HCT116 (cell line): ENCODE data around the gene ZC3H6. TPM values are rescaled to one million over a fixed set of nuclear protein-coding genes. Genes with fewer than 3 reads are reported as not detected.
A peak's percentile ranks its signal among the peaks of the same experiment; 100 is the strongest.

Experiments
- ATAC-seq: fragments of 200-7000 bp; cut with Tn5 transposase; 2 replicates; pipeline ENCODE4 v1.9.1; 2020; ENCODE audit warnings: mild to moderate bottlenecking, moderate library complexity
- BruUV-seq: library from RNA; stranded (reverse); fragments of 400-500 nt; replicated peaks from 2 replicates; lab custom pipeline; 2021; lab: Mats Ljungman, UMichigan
- CTCF ChIA-PET: fragments of 300-600 bp; sonication (Branson Sonifier 250); formaldehyde crosslinking; loops from one replicate; lab custom pipeline; 2021; ENCODE audit warnings: antibody characterized with exemption; lab: Charles Lee
- POLR2A ChIA-PET: fragments of 300-600, 350-600 bp; sonication (Branson Sonifier 250); formaldehyde crosslinking; loops from one replicate; lab custom pipeline; 2021; ENCODE audit warnings: antibody characterized with exemption; lab: Charles Lee
- RAD21 ChIA-PET, 2 experiments: fragments of 300-600 bp; sonication (Branson Sonifier 250); formaldehyde crosslinking; loops; one replicate each; lab custom pipeline; 2023; ENCODE audit warnings: low total read pairs in 2 of 2; ENCODE audit not compliant: uncharacterized antibody in 2 of 2, unreplicated experiment in 2 of 2, low non-redundant PET in 1 of 2; lab: Charles Lee
- DNase-seq: peaks from one replicate; pipeline ENCODE4 v3.0.0-alpha.2; 2010; ENCODE audit warnings: low read depth, low spot score
- H2AFZ ChIP-seq: fragments of 200-600 bp; shearing (Covaris generic), sonication (generic); 2 replicates; pipeline ENCODE4 v1.6.1; 2017; ENCODE audit warnings: low read depth, mixed run types, mixed read lengths, antibody characterized with exemption, low read length; ENCODE audit not compliant: poor library complexity, severe bottlenecking
- H3K27ac ChIP-seq: 2 replicates; pipeline ENCODE4 v1.5.1; 2012; ENCODE audit warnings: low read depth, low read length
- H3K27me3 ChIP-seq: fragments of 200-600 bp; sonication (generic); 2 replicates; pipeline ENCODE4 v1.6.1; 2016; ENCODE audit warnings: mixed run types, low read length, mixed read lengths; ENCODE audit not compliant: insufficient read depth
- H3K36me3 ChIP-seq, 2 experiments: fragments of 200-500 bp in 1 of 2; fragments of 200-600 bp in 1 of 2; sonication (Bioruptor generic) in 1 of 2; sonication (generic) in 1 of 2; 2 replicates each; pipeline versions ENCODE4 v1.5.1 to v1.6.1; 2014 to 2016; ENCODE audit warnings: low read length in 2 of 2, inconsistent platforms in 1 of 2, mixed read lengths in 1 of 2, mixed run types in 1 of 2; ENCODE audit not compliant: insufficient read depth in 2 of 2, control insufficient read depth in 1 of 2
- H3K4me1 ChIP-seq, 2 experiments: fragments of 200-600 bp in 1 of 2; sonication (generic) in 1 of 2; 2 replicates each; pipeline versions ENCODE4 v1.5.1 to v1.6.1; 2012 to 2017; ENCODE audit warnings: low read length in 2 of 2, inconsistent platforms in 1 of 2, mild to moderate bottlenecking in 1 of 2, mixed read lengths in 1 of 2, mixed run types in 1 of 2, moderate library complexity in 1 of 2; ENCODE audit not compliant: insufficient read depth in 2 of 2, control insufficient read depth in 1 of 2
- H3K4me2 ChIP-seq: fragments of 200-600 bp; sonication (generic); 2 replicates; pipeline ENCODE4 v1.6.1; 2017; ENCODE audit warnings: mixed run types, low read length, mixed read lengths
- H3K4me3 ChIP-seq, 2 experiments: fragments of 200-600 bp in 1 of 2; sonication (generic) in 1 of 2; replicated peaks in 1 of 2; 2 replicates each; pipeline ENCODE4 v1.5.1; 2011 to 2016; ENCODE audit warnings: low read length in 2 of 2, control low read depth in 1 of 2, low read depth in 1 of 2, mild to moderate bottlenecking in 1 of 2, mixed read lengths in 1 of 2, mixed run types in 1 of 2
- H3K79me2 ChIP-seq: fragments of 200-600 bp; sonication (generic); 2 replicates; pipeline ENCODE4 v1.6.1; 2017; ENCODE audit warnings: mild to moderate bottlenecking, mixed run types, low read length, moderate library complexity, mixed read lengths; ENCODE audit not compliant: insufficient read depth
- H3K9ac ChIP-seq: fragments of 200-600 bp; sonication (generic); 2 replicates; pipeline ENCODE4 v1.6.1; 2016; ENCODE audit warnings: low read length, mixed read lengths
- H3K9me2 ChIP-seq: fragments of 200-600 bp; sonication (generic), shearing (Covaris generic); 2 replicates; pipeline ENCODE4 v1.6.1; 2017; ENCODE audit warnings: mixed run types, mild to moderate bottlenecking, moderate library complexity; ENCODE audit not compliant: insufficient read depth
- H3K9me3 ChIP-seq, 2 experiments: fragments of 200-500 bp in 1 of 2; fragments of 200-600 bp in 1 of 2; sonication (Bioruptor generic) in 1 of 2; sonication (generic) in 1 of 2; 2 replicates each; pipeline ENCODE4 v1.6.1; 2014 to 2017; ENCODE audit warnings: low read length in 2 of 2, mixed read lengths in 2 of 2, inconsistent platforms in 1 of 2, low read depth in 1 of 2, mild to moderate bottlenecking in 1 of 2, mixed run types in 1 of 2, moderate library complexity in 1 of 2; ENCODE audit not compliant: control insufficient read depth in 1 of 2, insufficient read depth in 1 of 2
- H4K20me1 ChIP-seq: fragments of 200-600 bp; sonication (generic), shearing (Covaris generic); 2 replicates; pipeline ENCODE4 v1.6.1; 2017; ENCODE audit warnings: mixed run types, mild to moderate bottlenecking, moderate library complexity; ENCODE audit not compliant: insufficient read depth
- CEBPB ChIP-seq: IDR thresholded peaks from 2 replicates; pipeline ENCODE4 v1.6.1; 2012; ENCODE audit warnings: low read depth
- POLR2AphosphoS5 ChIP-seq: IDR thresholded peaks from 2 replicates; pipeline ENCODE4 v1.6.1; 2011; ENCODE audit warnings: mild to moderate bottlenecking, low read depth, low read length, moderate library complexity
- RAD21 ChIP-seq: IDR thresholded peaks from 2 replicates; pipeline ENCODE4 v1.6.1; 2012; ENCODE audit warnings: low read depth, mild to moderate bottlenecking
- SP1 ChIP-seq: IDR thresholded peaks from 2 replicates; pipeline ENCODE4 v1.6.1; 2012; ENCODE audit warnings: low read depth
- YY1 ChIP-seq: IDR thresholded peaks from 2 replicates; pipeline ENCODE4 v1.6.1; 2011; ENCODE audit warnings: low read length, low read depth, moderate library complexity, mild to moderate bottlenecking; ENCODE audit not compliant: insufficient replicate concordance; ENCODE audit errors: extremely low read depth
- ZBTB33 ChIP-seq: IDR thresholded peaks from 2 replicates; pipeline ENCODE4 v1.6.1; 2011; ENCODE audit warnings: mild to moderate bottlenecking, low read length, moderate library complexity; ENCODE audit not compliant: insufficient replicate concordance; ENCODE audit errors: extremely low read depth
- intact Hi-C: fragments of 100-400 bp; cut with micrococcal nuclease; formaldehyde crosslinking; loops from 2 replicates; pipeline ENCODE4 v1.10.0; 2022
- total RNA-seq: library from RNA; stranded (reverse); gene quantifications from one replicate; pipeline ENCODE4 v1.2.1, GENCODE V29; 2021; ENCODE audit not compliant: unreplicated experiment

ZC3H6 gene
- total RNA-seq, 1 experiment from 2014 or later = 7.0 TPM

- DNase-seq = no peak
- CTCF ChIA-PET = interaction anchor here (1.0 to 1.4 kb wide), 3 partner anchors 9 to 138 kb away, joined by 3 to 5 read pairs (median 3); no protein-coding TSS in a partner anchor
These were observed 15.1 kb upstream of the ZC3H6 start for GRCh38 chr2:112260295-112260625.

GRCh38 chr2:112262876-112263275 lies 12.5 kb upstream of the ZC3H6 start:
- CTCF ChIA-PET = no interaction called here
- H3K4me1 ChIP-seq = peaks cover 0 to 7% of the 10 kb centered on the region in 2 experiments; a peak in 2 of 4 replicates
- H3K9me3 ChIP-seq = no peaks in the 10 kb centered on the region
- H3K36me3 ChIP-seq = no peaks in the 10 kb centered on the region
- H2AFZ ChIP-seq = no peak overlapping the region
- no peak overlapping the region for H3K27ac ChIP-seq
- ATAC-seq = no peak
- no peaks in the 10 kb centered on the region for H4K20me1 ChIP-seq
- no peak for DNase-seq
- H3K79me2 ChIP-seq = no peaks in the 10 kb centered on the region
- H3K9ac ChIP-seq = no peak overlapping the region
- H3K27me3 ChIP-seq = no peaks in the 10 kb centered on the region
- H3K4me3 ChIP-seq = no peak overlapping the region
- no peak for TF ChIP-seq RAD21
- TF ChIP-seq POLR2AphosphoS5 = no peak
- no peak for TF ChIP-seq YY1
- intact Hi-C loops = no loop called here
- RAD21 ChIA-PET = no interaction called here
- H3K4me2 ChIP-seq = no peak overlapping the region
- POLR2A ChIA-PET = no interaction called here
- no peaks in the 10 kb centered on the region for H3K9me2 ChIP-seq
- no TSS peak for BruUV-seq

More at GRCh38 chr2:112260295-112260625, 15.1 kb upstream of the ZC3H6 start:
- BruUV-seq = no TSS peak
- H3K79me2 ChIP-seq = no peaks in the 10 kb centered on the region
- no peak overlapping the region for H3K4me3 ChIP-seq
- no peak overlapping the region for H3K4me2 ChIP-seq
- intact Hi-C loops = no loop called here
- H3K27me3 ChIP-seq = no peaks in the 10 kb centered on the region
- no peak overlapping the region for H3K9ac ChIP-seq
- peak overlapping the region; percentile 85 for H2AFZ ChIP-seq
- ATAC-seq = no peak
- H3K4me1 ChIP-seq = peaks cover 0 to 12% of the 10 kb centered on the region in 2 experiments; a peak in 2 of 4 replicates
- H3K27ac ChIP-seq = no peak overlapping the region
- RAD21 ChIA-PET = no interaction called here
- TF ChIP-seq SP1 (no peak), ZBTB33 (no peak), CEBPB (no peak)
- H3K9me3 ChIP-seq = no peaks in the 10 kb centered on the region
- POLR2A ChIA-PET = no interaction called here
- H3K9me2 ChIP-seq = no peaks in the 10 kb centered on the region
- no peaks in the 10 kb centered on the region for H3K36me3 ChIP-seq
- H4K20me1 ChIP-seq = no peaks in the 10 kb centered on the region
